ENCODE results near the gene CCDC149. TPM values are rescaled to one million over a fixed set of nuclear protein-coding genes. Genes with fewer than 3 reads are reported as not detected.
A peak's percentile ranks its signal among the peaks of the same experiment; 100 is the strongest.

CCDC149 gene
- total and polyA plus RNA-seq, 9 of the 15 experiments (the other 6 are each of a cell fraction or from before 2014, with no cell fraction given): 0.04 to 0.18 TPM; not detected in 7

DNA sequence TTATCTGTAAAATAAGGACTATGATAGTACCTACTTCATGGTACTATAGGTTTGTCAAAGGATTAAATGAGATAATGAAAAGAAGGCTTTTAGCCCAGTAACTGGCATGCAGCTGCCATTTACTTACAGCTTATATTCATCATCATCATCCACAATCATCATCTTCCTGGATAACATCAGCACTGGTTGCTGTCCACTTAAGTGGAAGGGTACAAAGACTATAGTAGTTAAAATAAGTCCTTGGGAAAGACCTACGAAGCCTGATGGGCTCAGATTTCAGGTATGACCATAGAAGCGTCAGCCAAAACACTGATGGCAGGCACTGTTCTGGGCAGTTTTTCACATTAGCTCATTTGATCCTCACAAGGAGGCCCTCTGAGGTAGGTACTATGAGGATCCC is 20.6 kb downstream of the CCDC149 start:
- DNase-seq (ENCODE audit: extremely low read depth in 1 of 4, low spot score in 3 of 4) (no peak), FAIRE-seq (no peak), ATAC-seq (no peak)
- H3K9ac ChIP-seq (ENCODE audit: insufficient read depth in 1 of 2, low read depth in 2 of 2, low read length in 2 of 2): no peak overlapping the region
- CTCF ChIA-PET (ENCODE audit: low intra/inter-chr PET ratio): no interaction called here
- in situ Hi-C loops (cut with MboI) (no loop called here), intact Hi-C loops (cut with micrococcal nuclease) (no loop called here)
- no peak overlapping the region for H3K4me2 ChIP-seq (ENCODE audit: insufficient read depth, low read length)
- no peaks in the 10 kb centered on the region for H3K79me2 ChIP-seq (ENCODE audit: control insufficient read depth, insufficient read depth, low read length)
- H3K9me3 ChIP-seq (replicated peaks; ENCODE audit: control insufficient read depth, insufficient read depth, low read depth, low read length): no peaks in the 10 kb centered on the region
- no TSS peak for BruUV-seq (replicated peaks)
- no peaks in the 10 kb centered on the region for H3K4me1 ChIP-seq (replicated peaks in 1 of 2; ENCODE audit: control insufficient read depth in 2 of 2, insufficient read depth in 2 of 2, low read length in 2 of 2)
- H3K36me3 ChIP-seq (ENCODE audit: control insufficient read depth, insufficient read depth, low read length): no peaks in the 10 kb centered on the region
- TF ChIP-seq, protein P1, sequence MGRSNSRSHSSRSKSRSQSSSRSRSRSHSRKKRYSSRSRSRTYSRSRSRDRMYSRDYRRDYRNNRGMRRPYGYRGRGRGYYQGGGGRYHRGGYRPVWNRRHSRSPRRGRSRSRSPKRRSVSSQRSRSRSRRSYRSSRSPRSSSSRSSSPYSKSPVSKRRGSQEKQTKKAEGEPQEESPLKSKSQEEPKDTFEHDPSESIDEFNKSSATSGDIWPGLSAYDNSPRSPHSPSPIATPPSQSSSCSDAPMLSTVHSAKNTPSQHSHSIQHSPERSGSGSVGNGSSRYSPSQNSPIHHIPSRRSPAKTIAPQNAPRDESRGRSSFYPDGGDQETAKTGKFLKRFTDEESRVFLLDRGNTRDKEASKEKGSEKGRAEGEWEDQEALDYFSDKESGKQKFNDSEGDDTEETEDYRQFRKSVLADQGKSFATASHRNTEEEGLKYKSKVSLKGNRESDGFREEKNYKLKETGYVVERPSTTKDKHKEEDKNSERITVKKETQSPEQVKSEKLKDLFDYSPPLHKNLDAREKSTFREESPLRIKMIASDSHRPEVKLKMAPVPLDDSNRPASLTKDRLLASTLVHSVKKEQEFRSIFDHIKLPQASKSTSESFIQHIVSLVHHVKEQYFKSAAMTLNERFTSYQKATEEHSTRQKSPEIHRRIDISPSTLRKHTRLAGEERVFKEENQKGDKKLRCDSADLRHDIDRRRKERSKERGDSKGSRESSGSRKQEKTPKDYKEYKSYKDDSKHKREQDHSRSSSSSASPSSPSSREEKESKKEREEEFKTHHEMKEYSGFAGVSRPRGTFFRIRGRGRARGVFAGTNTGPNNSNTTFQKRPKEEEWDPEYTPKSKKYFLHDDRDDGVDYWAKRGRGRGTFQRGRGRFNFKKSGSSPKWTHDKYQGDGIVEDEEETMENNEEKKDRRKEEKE (IDR thresholded peaks at IDR 0.05; ENCODE audit: borderline replicate concordance in 1 of 2, control insufficient read depth in 1 of 2, low read depth in 2 of 2, low read length in 1 of 2): no peak
- TF ChIP-seq, protein P2, sequence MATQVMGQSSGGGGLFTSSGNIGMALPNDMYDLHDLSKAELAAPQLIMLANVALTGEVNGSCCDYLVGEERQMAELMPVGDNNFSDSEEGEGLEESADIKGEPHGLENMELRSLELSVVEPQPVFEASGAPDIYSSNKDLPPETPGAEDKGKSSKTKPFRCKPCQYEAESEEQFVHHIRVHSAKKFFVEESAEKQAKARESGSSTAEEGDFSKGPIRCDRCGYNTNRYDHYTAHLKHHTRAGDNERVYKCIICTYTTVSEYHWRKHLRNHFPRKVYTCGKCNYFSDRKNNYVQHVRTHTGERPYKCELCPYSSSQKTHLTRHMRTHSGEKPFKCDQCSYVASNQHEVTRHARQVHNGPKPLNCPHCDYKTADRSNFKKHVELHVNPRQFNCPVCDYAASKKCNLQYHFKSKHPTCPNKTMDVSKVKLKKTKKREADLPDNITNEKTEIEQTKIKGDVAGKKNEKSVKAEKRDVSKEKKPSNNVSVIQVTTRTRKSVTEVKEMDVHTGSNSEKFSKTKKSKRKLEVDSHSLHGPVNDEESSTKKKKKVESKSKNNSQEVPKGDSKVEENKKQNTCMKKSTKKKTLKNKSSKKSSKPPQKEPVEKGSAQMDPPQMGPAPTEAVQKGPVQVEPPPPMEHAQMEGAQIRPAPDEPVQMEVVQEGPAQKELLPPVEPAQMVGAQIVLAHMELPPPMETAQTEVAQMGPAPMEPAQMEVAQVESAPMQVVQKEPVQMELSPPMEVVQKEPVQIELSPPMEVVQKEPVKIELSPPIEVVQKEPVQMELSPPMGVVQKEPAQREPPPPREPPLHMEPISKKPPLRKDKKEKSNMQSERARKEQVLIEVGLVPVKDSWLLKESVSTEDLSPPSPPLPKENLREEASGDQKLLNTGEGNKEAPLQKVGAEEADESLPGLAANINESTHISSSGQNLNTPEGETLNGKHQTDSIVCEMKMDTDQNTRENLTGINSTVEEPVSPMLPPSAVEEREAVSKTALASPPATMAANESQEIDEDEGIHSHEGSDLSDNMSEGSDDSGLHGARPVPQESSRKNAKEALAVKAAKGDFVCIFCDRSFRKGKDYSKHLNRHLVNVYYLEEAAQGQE (IDR thresholded peaks at IDR 0.05; ENCODE audit: borderline replicate concordance): peak; percentile 30; the same call in 1 of the 2 replicates
- TF ChIP-seq, protein P2 (CRISPR knock-in tag; IDR thresholded peaks at IDR 0.05; ENCODE audit: low read depth): no peak
- no peaks in the 10 kb centered on the region for H3K9me1 ChIP-seq (ENCODE audit: control insufficient read depth, insufficient read depth, low read length)
- POLR2A ChIA-PET: no interaction called here
- H2AFZ ChIP-seq (ENCODE audit: low read depth, low read length): no peak overlapping the region
- H3K4me3 ChIP-seq: no peak overlapping the region
- WGBS (ENCODE audit: insufficient coverage, low coverage, missing lambda C conversion rate): 0% methylated on average over 2 of the region's 2 CpGs
- H4K20me1 ChIP-seq (replicated peaks; ENCODE audit: control insufficient read depth, insufficient read depth, low read length): no peaks in the 10 kb centered on the region
- H3K27me3 ChIP-seq (ENCODE audit: control insufficient read depth in 2 of 2, insufficient read depth in 2 of 2, low read length in 2 of 2): peaks cover 0 to 12% of the 10 kb centered on the region in 2 experiments; a peak in 3 of 5 replicates
- H3K27ac ChIP-seq (ENCODE audit: extremely low read depth, low read depth, low read length): no peak overlapping the region
